GM21717 (cell line): ENCODE results near the gene CADPS2.

ENCODE experiments used
- ATAC-seq: cut with Tn5 transposase; IDR thresholded peaks from one replicate; pipeline ENCODE4 v1.9.1; 2021; ENCODE audit warnings: mild to moderate bottlenecking, moderate library complexity; ENCODE audit not compliant: unreplicated experiment

CADPS2 gene

DNA sequence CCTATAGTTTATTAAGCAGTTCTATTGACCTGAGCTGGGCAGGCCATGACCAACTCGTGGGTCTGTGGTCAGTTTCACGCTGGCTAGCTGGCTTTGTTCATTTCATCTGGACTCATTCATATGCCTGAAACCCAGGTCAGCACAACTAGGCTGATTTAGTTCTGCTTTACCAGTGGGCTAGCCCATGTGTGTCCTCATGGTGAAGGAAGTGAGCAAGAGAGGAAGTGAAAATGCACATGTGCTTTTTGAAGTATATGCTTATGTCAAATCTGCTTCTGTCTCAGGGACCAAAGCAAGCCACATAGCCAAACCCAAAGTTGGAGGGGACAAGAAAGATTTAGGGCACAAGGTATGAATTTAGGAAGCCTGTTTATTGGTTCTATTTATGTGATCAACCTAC, 341.8 kb downstream of the CADPS2 start:
- ATAC-seq, result peak; percentile 88

- no peak for ATAC-seq
Measured at GRCh38 chr7:122543891-122544290, 342.4 kb downstream of the CADPS2 start.

- ATAC-seq, result no peak
Measured at GRCh38 chr7:122543166-122543565, 343.1 kb downstream of the CADPS2 start.

GRCh38 chr7:122535086-122535485, 351.2 kb downstream of the CADPS2 start:
- no peak for ATAC-seq

DNA sequence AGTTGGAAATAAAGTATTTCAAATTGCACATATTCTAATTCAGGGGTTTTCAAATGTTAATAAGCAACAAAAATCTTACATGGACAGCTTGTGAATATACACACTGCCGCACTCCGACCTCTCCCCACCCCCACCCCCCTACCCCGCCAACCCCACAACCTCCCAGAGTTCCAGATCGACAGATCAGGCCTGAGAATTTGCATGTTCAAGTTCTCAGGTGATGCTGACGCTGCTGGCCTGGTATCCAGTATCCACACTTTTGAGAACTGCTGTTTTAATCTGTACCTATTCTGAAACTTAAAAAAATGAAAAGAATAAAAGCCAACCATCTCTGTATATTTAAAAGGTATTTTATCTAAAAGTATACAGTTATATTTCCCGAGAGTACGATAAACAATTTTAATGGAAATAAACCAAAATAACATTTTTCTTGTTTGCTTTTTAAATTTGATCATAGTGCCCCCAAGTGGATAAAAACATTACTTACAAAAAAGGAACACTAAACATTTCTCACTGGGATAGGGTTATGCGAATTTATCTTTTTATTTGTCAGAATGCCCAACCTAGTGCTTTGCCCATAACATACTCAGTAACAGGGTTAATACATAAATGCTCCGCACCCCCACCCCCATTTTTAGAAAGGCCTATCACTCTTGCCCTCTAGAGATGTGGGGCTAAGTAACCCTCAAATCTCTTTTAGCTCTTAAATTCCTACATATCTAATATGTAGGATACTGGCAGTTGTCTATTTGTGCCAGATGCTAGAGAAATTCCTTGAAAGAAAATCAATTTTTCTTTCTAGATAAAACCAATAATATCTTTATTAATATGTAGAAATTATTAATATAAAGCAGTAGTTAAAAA, 353.6 kb downstream of the CADPS2 start:
- no peak for ATAC-seq

DNA sequence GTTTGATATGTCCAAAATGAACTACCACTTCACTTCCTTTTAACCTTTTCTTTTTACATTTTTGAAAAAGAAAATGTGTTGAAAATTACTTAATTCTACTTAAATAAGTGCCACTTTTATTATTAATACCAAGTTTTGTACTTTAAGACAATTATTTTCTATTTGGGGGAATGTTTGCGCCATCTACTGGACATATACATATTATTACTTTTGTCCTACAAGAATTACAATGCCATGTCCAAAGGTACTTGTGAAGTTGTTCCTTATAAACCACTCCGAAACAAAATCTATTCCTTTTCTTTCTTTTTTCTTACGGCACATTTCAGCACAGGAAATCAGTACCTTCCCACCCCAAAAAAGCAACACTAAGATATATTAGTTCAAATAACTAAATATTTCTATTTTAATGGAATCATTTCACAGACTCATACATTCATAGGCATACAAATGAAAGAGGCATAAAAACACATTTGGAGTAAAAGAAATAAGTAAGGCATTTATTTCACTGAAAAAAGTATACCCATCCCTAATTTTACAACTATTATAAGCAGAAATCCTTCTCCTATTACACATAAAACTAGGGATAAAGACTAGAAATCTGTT, 357.3 kb downstream of the CADPS2 start:
- ATAC-seq, result no peak

DNA sequence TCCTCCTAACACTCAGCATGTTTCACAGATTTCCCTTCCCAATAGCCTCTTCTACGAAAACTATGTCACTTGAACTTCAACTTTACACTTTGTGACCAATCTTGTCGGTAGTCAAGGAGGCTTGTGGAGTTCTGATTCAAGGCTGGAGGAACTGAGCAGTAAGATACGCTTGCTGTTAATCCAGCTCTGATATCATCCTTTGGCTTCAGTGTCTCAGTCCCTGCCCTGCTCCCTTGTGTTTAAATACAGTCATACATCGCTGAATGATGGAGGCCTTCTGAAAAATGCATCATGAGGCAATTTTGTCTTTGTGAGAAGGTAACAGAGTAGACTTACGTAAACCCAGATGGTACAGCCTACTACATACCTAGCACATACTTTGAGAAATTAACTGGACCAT, 360.9 kb downstream of the CADPS2 start:
- no peak for ATAC-seq

- no peak for ATAC-seq
Measured at GRCh38 chr7:122521767-122522166, 364.5 kb downstream of the CADPS2 start.

DNA sequence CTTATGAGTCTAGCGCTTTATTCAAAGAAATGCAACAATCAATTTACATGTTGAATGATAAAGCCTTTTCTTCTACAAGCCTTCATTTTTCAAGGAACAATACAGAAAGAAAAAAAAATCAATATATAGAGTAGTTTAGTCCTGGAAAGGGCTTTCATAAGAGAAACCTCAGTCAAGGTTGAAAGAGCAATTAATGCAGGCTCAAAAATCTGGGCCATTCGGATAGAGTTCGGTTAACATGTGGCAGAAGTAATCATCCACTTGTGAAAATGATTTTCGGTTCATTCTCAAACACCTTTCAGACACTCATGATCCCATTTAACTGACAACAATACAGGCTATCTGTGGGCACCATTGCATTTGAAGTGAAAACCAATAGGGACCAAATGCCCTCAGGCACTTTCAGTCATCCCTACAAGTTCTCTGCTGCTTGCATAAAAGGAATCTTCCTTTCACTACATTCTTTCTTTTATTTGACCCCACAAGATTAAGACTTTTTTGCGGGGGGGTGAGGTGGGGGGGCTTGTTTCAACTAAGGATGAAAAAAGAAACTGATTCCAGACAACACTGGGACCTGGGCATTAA, 365.2 kb downstream of the CADPS2 start:
- ATAC-seq, result no peak

DNA sequence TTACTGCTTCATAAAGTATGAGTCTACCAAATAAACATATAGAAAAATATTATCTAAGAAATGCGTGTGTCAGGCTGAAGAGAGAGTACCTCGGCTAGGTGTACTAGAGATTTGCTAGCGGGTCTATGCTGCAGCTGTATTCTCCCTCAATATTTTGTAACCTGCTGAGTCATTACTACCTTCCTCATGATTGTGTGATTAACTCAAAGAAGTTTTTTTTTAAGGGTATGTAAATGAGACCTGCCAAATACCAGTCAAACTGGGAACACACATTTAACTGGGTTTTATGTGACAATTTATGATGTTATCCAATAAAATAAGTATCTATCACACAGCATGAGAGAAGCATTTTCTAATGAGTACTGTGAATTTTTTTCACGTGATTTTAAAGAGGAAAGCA, 367.8 kb downstream of the CADPS2 start:
- ATAC-seq, result no peak

- ATAC-seq, result no peak
Measured at GRCh38 chr7:122517576-122517975, 368.7 kb downstream of the CADPS2 start.

- no peak for ATAC-seq
Measured at GRCh38 chr7:122515404-122515803, 370.9 kb downstream of the CADPS2 start.

DNA sequence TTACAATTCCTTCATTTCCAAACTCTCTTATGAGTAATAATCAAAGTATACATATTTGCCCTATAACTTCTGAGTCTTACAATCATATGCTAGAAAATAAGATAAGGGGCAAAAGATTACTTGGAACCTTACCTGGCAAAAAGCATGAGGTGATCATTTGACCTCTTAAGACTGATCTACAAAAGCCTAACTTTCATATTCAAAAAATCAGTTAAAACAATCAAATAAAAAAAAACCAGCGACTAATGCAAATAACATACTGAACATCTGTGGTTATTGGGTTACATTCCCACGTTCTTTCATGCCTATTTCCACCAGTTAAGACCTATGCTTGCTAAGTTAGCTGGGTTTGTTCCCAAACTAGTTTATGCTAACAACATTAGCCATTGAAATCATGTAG, 375.0 kb downstream of the CADPS2 start:
- no peak for ATAC-seq

DNA sequence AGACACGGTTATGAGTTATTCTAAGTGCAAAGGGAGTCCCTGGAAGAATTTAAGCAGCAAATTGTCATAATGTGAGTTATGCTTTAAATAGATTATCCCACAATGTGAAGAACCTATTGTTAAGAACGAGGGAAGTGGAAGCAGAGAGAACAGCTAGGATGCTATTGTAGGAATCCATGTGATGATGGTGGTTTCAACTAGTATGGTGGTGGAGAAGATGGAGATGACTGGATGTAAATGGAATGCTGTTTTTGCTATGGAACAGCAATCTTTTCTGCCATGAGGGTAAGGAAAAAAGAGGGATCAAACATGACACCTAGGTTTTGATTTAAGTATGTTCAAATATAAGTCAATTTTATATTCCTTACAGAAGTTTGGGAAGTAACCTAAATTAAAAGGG, 378.7 kb downstream of the CADPS2 start:
- ATAC-seq, result no peak

- no peak for ATAC-seq
Measured at GRCh38 chr7:122492007-122492406, 394.3 kb downstream of the CADPS2 start.

GRCh38 chr7:122488241-122488640, 398.0 kb downstream of the CADPS2 start:
- ATAC-seq, result no peak

GRCh38 chr7:122487131-122487530, 399.1 kb downstream of the CADPS2 start:
- ATAC-seq, result no peak

GRCh38 chr7:122485856-122486255, 400.4 kb downstream of the CADPS2 start:
- no peak for ATAC-seq

- no peak for ATAC-seq
Measured at GRCh38 chr7:122482212-122482611, 404.0 kb downstream of the CADPS2 start.

- no peak for ATAC-seq
Measured at GRCh38 chr7:122470859-122471258, 415.4 kb downstream of the CADPS2 start.

GRCh38 chr7:122468945-122469344, 417.3 kb downstream of the CADPS2 start:
- ATAC-seq, result no peak
